Posterior cingulate gyrus (tissue), 11 donors: Measurements from ENCODE around the gene TAF4B.
"Not testable (repeated sequence)": the region's sequence is repeated elsewhere in the genome, so short reads cannot be mapped to it uniquely, and the experiment has no call there.

ENCODE experiments used
- DNase-seq, 10 donors: peaks; one replicate each; pipeline versions ENCODE4 v3.0.0 to v3.0.0-alpha.2; 2020 to 2021; ENCODE audit warnings: mixed read lengths in 3 of 10
- intact Hi-C: fragments of 100-400 bp; cut with DNase I; formaldehyde crosslinking; loops from one replicate; pipeline ENCODE4 v1.15.1; 2023

The TAF4B gene

DNA sequence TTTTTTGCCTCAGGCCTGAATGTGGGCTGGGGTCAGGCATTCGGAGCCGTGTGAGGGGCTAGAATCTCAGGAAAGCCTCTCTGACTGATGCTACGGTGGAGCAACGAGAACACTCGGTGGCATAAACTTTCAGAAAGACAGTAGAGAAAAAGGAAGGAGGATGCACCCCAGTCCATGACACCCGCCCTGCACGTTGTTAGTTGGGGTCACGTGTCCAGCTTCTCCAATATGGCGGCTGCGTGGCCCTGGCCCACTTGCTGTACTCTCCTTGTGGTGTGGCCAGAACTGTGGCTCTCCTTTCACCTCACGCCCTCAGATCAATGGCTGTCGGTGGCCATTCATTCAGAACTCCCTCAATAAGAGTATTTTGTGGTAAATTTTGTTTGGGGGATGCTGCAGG is 190.9 kb downstream of the TAF4B start:
- intact Hi-C loops: no loop called here
- peak in 1 of 10 donors; percentile 25 for DNase-seq

DNA sequence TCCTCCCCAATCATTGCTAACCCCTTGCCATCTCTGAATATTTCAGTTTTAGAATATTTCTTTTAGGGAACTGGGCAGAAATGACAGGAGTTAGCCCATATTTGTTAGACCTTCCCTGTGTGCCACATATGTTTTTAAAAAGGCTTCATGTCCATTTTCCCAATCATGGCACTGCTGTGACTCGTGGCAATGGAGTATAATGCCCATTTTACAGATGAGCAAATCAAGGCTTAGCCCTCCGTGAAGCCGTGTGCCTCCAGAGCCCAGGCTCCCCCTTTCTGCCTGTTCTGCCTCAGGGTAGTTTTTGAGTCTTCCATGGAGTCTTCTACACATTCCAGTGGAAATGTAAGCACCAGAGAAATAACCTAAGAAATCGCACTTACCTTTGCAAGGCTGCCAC is 192.0 kb downstream of the TAF4B start:
- intact Hi-C loops: no loop called here
- DNase-seq: no peak

DNA sequence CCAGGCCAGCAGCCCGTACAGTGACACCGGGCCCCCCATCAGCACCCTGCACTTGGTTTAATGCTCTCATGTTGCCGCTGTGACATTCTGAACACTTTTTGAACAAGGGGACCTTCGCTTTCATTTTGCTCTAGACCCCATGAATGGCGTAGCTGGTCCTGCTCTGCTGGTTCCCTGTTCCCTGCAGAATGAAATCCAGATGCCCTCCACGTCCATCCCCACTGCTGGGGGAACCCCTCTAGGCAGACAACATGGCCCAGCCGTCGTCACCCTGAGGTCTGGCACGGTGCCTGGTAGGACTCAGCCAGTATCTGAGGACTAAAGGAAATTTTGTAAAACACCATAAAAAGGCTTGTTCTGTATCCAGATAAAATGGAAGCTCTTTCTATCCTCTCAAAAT is 193.5 kb downstream of the TAF4B start:
- peak in 1 of 10 donors; percentile 59 for DNase-seq
- intact Hi-C loops: no loop called here

DNA sequence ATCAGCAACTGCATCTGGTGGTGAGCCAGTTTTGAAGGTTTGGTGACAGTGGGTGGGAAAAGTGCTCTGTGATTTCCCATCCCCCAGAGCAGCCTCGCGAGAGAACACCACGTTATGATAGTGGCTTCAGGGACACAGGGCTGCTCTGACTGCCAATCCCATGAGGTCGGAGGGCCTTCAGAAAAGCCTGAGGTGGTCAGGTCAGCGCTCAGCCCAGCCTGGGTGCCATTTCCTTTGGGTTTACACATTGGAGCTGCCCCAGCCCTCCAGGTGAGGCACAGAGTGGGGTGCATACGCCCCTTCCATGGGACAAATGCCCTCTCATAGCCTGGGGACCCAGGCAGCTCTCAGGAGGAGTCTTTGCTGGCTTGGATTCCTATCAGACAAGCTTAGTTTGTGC is 195.3 kb downstream of the TAF4B start:
- peak in 1 of 10 donors; percentile 69 for DNase-seq

DNA sequence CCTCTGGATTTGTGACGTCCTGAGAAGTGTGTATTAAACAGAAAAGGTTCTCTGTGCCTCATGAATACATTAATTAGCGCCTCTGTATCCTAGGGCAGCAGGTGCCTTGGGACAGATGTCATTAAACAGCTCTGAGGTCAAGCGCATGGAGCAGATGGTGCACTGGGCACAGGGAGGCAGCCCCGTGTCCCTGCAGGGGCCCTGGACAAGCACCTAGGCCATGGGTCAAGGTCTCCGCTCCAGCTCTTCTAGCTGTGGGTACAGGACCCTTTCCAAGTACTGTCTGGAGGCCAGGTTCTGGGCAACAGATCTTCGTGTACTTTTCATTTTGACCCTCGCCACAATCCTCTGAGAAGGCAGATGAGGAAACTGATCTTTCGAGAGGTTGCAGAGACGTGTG is 195.7 kb downstream of the TAF4B start:
- intact Hi-C loops: no loop called here
- peak in 1 of 10 donors; percentile 47 for DNase-seq

More for the DNA sequence above, 195.3 kb downstream of the TAF4B start:
- intact Hi-C loops: no loop called here

DNA sequence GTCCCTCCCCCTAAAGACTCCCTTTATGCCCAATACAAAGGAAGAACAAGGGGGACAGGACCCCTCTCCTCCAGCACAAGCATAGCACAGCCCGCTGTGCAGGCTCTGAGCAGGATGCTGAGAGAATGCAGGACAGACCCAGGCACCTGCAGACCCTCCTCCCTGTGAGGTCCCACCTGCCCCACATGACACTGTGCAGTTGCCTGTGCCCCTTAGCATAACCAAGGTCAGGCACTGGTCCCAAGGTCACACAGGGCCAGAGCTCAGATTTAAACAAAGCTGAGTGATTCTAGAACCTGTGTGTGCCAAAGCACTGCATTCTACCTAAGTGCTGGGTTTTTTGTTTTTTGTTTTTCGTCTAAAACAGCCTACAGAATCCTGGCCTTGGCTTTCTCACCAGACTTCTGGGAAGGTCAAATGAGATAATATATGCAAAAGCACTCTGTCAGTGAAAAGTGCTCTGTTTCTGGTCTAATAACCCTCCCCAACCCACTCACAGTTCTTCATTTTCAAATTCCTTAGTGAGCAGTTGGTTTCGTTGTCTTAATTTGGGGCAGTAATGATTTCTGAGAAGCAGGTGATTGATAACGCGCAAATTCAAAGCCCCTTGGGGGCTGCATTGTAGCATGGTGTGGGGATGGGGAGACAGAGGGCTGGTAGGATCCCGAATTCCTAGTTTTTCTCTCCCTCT is 196.4 kb downstream of the TAF4B start:
- intact Hi-C loops: no loop called here
- DNase-seq: no peak

DNA sequence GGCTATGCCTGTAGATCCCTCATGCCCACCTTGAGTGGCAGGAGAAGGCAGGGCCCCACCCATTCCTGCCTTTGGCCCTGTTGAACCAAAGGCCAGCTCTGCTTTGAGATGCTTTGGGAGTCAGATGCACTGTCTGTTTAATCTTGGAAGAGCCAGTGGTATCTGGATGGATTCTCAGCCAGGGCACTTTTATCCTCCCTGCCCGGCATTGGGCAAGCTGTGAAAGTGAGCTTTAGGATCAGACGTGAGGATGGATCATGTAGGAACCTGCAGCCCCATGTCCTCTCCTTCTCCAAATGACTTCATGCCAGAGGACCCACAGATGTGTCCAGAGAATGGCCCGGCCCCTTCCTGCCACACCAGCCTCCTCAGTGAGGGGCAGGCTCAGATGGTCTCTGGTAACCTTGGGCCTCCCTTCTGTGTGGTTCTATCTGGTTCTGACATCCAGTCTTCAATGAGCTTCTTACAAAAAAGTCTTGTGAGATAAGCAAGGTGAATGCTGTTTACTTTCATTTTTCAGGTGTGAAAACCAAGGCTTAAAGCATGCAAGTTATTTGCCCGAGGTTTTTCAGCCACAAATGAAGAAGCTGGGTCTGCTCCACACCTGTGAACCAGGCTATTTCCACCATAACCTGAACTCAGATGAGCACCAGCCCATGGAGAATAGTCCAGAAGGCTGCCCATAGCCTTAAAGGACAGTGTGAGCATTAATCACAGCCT is 198.3 kb downstream of the TAF4B start:
- peak in 1 of 10 donors; percentile 35 for DNase-seq

DNA sequence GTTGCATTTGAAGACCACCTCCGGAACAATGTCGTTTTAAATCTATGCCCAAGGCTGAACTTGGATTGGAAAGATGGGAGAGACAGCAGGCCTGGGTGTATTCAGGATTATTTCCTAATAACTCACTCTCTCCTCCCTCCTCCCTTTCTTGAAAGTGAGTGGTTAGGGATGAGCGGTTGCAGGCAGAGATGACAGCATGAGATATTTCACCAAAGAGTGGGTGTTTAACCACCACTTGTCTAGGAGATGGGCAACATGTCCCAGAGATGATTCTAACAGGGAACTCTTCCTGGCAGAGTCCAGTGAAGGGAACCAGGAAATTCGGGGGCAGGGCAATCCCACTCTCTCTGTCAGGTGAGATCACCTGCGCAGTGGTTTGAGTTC is 198.9 kb downstream of the TAF4B start:
- intact Hi-C loops: no loop called here
- peak in 1 of 10 donors; percentile 36 for DNase-seq

More for the DNA sequence above, 198.3 kb downstream of the TAF4B start:
- intact Hi-C loops: no loop called here

DNA sequence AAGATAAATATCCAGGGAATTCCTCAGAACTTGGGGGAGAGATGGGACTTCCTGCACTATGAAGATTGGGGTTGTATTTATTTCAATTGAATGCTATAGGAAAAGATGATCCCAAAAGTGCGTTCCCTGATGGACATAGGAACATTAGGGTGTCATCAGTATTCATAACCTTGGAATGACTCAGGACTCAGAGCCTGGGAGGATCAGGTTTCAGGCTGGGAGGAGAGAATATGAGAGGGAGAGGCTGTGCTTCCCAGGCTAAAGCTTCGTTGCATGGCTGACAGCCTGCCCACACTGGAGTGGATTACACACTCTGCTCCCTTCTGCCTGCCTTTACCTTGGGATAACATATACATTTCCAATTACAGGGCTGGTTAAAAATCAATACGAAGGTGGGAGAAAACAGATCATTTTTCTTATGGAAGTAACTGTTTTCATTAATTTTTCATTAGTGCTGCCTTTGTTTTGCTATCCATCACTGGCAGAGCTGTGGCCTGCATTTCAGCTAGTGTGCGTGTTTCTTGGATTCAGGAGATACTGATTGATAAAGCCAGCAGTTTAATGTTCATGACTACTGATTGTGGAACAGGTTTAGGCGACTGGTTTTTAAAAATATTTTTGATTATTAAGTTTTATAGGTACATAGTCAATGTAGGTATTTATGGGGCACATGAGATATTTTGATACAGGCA is 203.4 kb downstream of the TAF4B start:
- intact Hi-C loops: no loop called here
- DNase-seq: no peak

DNA sequence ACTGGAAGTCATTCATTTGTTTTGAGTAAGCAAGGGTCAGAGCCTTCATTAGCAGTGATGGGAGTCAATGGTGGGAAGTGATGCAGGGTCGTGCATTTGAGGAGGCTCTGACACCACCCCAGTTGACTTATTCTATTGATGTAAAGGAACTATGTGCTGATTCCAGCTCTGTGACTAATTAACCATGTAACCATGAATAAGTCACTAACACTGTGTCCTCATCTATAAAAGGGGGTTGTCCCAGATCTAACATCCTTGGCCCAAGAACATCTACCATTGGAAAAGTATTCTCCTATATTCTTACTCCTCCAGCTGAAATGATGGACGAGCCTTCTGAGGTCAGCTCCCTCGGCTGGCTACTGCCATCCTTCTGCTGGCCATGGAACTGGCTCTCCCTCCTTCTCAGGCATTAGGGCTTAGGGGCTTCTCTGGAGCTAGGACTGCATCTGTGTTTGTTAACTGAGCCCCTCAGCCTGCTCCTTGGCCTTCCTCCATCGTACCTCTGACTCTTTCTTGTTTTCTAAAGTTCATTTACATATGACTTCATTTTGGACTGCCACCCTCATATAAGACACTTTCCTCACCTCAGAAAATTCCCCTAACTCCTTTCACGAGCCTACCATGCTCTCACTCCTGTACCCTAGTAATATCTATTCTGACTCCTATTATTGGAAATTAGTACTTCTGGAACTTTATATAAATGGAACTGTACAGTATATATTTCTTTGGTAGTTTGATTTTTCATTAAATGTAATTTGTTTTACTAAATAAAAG is 206.6 kb downstream of the TAF4B start:
- no peak for DNase-seq
- intact Hi-C loops: no loop called here

DNA sequence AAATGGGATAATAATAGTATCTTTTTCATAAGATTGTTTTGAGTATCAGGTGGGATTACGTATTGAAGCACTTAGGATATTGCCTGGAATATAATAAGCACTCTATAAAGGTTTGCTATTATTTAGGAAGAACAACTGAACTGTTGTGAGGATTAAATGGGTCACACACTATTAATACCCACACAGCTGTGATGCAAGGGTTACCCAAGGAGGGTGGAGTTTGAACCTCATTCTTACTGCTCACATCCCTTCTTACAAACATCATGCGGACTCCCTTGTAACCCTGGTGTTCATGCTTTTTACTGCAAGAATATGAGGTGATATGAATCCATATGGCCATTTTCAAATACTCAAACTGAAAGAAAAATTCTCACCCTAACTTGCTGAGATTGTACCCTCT is 208.6 kb downstream of the TAF4B start:
- intact Hi-C loops: no loop called here
- no peak for DNase-seq

DNA sequence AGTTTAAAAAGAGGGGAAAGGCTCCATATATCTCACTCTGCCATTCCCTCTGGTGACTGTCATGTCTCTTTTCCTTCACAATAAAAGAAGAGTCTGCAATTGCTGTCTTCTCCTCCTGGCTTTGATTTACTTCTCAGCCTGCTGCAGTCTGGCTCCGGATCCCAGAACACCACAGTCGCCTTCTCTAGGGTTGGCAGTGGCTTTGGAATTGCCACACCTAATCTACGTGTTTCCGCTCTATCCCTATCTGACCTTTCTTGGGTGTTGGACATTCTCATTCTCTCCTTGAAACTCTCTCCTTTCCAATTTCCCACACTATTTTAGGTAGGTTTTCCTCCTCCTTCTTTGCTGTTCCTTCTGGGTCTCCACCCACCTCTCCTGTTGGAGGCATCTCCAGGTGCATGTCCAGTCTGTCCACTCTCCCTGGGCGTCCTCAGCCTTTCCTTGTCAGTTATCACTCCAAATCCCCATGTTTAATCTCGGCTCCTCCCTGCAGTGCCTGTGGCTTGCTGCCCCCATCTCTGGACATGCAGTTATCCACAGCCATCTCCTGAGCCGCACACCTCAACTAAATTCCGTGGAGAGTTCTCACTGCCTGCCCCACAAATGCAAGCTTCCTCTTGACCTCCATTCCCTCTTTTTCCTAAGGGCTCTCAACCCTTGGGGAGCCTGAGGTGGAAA is 209.3 kb downstream of the TAF4B start:
- DNase-seq: no peak
- intact Hi-C loops: no loop called here

DNA sequence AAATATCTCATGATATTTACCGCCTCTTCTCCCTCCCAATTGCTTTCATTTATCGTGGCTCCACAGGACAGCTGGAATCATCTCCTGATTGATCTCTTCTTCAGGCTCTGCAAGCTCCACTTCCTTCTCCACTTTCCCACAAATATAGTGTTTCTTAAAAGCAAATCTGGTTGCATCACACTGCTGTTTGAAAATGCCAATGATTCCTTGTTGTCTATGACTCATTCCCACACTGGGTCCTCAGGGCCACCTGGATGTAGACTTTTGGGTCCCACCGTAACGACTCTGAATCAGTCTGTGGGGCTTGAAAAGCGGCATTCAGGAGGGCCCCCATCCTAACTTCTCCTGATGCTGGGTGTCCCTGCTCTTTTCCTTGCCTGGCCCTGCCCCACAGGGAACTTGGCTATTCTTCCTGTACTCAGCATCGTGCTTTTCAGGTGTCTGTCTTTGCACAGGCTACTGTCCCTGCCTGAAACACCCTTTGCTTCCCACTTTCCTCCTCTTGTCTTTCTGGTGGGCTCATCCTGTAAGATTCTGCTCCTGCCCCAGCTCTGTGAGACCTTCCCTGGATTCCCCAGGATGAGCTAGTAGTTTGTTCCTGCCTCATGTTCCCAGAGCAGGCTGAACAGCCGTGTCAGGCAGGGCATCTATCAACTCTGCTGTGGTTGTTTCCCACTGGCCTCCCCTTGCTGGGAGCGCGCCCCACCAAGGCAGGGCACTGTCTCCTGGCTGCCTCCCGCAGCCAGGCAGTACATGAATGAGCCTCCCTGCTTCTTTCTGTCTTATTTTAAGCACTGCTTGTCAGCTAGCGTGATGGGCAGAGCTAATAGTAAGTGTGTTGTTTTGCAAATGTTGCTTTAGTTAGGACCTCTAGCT is 210.2 kb downstream of the TAF4B start:
- intact Hi-C loops: no loop called here
- DNase-seq: no peak

DNA sequence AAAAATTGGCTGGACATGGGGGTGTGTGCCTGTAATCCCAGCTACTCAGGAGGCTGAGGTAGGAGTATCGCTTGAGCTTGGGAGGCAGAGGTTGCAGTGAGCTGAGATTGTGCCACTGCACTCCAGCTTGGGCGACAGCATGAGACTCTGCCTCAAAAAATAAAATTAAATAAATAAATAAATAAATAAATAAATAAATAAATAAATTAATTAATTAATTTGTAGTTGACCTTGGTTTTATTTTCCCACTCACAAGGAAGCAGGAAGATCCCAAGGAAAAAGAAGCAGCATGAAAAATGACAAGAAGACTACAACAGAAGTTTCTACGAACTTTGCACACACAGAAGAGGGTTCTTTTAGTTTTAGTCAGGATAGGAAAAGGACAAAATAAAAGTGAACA is 211.4 kb downstream of the TAF4B start:
- intact Hi-C loops, DNase-seq: not testable (repeated sequence)

DNA sequence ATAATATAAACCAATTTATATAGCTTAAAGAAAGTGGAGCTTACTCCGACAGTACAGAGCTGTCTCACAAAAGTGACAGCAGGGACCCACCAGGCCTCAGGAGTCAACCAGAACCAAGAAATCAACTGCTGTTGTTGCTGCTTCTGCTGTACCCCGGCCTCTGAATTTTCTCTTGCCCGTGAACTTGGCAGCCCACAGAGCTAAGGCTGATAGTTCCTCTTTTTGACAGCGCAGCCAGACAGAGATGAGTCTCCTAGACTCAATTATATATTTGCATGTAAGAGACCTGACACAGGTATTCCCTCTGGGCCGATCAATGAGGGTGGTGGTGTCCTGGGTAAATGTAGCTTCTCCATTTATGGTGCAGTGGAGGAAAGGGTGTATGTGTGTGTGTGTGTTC is 212.7 kb downstream of the TAF4B start:
- intact Hi-C loops: no loop called here
- DNase-seq: no peak

DNA sequence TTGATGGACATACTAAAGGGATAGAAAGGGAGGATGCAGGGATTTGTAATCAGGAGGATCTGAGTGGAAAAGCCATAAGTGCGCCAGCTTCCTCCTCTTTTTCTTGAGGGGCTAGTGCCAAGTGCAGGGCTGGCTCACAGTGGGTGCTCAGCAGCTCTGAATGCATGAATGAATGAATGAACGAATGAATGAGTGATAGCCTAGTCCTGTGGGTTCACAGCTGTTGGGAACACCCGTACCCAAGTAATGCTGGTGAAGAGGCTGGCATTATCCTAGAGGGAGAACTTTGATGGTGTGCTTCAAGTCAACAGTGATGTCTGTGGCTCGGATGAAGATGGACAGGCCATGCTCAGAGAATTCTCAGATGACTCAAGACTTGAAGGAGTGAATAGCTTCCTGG is 213.3 kb downstream of the TAF4B start:
- no peak for DNase-seq
- intact Hi-C loops: no loop called here

DNA sequence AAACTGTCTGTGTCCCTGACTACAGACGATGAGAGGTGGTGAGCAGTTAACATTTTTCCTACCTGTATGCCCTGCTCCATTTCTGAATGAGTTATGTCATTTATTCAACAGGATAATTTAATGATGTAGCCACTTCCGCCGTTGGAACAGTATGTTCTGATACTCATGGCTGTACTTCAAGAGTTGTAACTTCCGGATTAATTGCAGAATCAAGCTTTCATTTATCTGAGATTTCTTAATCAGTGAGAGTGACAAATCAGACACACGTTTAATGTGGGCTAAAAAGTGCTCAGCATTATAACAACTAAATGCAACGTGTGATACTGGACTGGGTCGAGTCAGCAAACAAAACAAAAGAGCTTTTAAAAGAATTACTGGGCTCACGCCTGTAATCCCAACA is 214.4 kb downstream of the TAF4B start:
- DNase-seq: no peak
- intact Hi-C loops: no loop called here
